ENCODE results near the gene ACY1. TPM values are rescaled to one million over a fixed set of nuclear protein-coding genes. Genes with fewer than 3 reads are reported as not detected.

The ACY1 gene
- total and polyA plus RNA-seq, 10 of the 15 experiments (the other 5 are each of a cell fraction or from before 2014, with no cell fraction given) = 18.5 to 42.2 (median 27.8) TPM

DNA sequence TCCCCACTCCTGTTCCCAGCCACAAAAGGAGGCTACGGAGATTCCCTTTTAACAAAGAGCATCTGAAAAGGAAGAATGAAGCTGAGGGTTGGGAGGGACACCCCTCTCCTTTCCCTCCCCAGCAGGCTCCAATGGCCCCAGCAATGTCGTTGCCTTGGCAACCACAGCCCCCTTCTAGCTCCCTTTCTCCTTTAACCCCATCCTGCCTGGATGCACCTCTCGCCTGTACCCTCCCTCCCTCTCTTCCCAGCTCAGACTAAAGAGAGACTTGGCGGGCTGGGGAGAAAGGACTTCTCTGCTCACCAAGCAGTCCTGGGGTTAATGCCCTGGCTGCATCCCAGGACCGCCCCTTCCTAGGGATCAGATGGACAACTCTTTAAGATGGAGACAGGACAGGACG lies 19.4 kb downstream of the ACY1 start:
- Histone ChIP-seq H3K4me1 (ENCODE audit: control insufficient read depth, insufficient read depth, low read length) (peaks cover 12% of the 10 kb centered on the region), H3K9ac (ENCODE audit: control insufficient read depth, insufficient read depth, low read length) (no peak overlapping the region), H4K20me1 (ENCODE audit: control insufficient read depth, insufficient read depth) (no peaks in the 10 kb centered on the region), H3K79me2 (ENCODE audit: control insufficient read depth, insufficient read depth, low read length) (no peaks in the 10 kb centered on the region), H3K27me3 (replicated peaks in 1 of 2; ENCODE audit: control insufficient read depth in 2 of 2, insufficient read depth in 2 of 2, low read length in 1 of 2) (no peaks in the 10 kb centered on the region; a peak in 2 of 4 replicates), H3K27ac (ENCODE audit: control insufficient read depth, insufficient read depth) (no peak overlapping the region), H2AFZ (ENCODE audit: control insufficient read depth, low read depth, low read length) (no peak overlapping the region), H3K9me3 (replicated peaks; ENCODE audit: control insufficient read depth, insufficient read depth, low read length) (no peaks in the 10 kb centered on the region), H3K4me2 (ENCODE audit: control insufficient read depth, insufficient read depth) (no peak overlapping the region), H3K36me3 (ENCODE audit: control insufficient read depth in 2 of 2, insufficient read depth in 2 of 2, low read length in 1 of 2) (no peaks in the 10 kb centered on the region), H3K4me3 (no peak overlapping the region)
- ATAC-seq = no peak
- BruUV-seq (replicated peaks) = no TSS peak
- SMC1A ChIA-PET (ENCODE audit: uncharacterized antibody, unreplicated experiment) = interaction anchor here (0.6 to 7.7 kb wide), 15 partner anchors 10 to 336 kb away, joined by 3 to 179 read pairs (median 7); partner anchors contain the start of genes DUSP7, PARP3 and RRP9
- in situ Hi-C loops (cut with MboI) (loop anchor here (5.0 kb wide), 1 partner anchor 140 kb away; no protein-coding TSS in a partner anchor), intact Hi-C loops (cut with micrococcal nuclease; ENCODE audit: unreplicated experiment) (no loop called here)
- POLR2A ChIA-PET = interaction anchor here (1.4 to 1.5 kb wide), 2 partner anchors 54 to 59 kb away, joined by 3 to 5 read pairs; partner anchors contain the start of gene DUSP7
- RAD21 ChIA-PET (ENCODE audit: unreplicated experiment) = interaction anchor here (0.7 to 8.5 kb wide), 15 partner anchors 9 to 444 kb away, joined by 3 to 165 read pairs (median 15); partner anchors contain the start of gene DUSP7
- WGBS (ENCODE audit: insufficient coverage, insufficient replicate concordance, low lambda C conversion rate, missing lambda C conversion rate) = 30% methylated on average over 6 of the region's 6 CpGs
- CTCF ChIA-PET = interaction anchor here (0.6 to 10.6 kb wide), 20 partner anchors 11 to 336 kb away, joined by 3 to 334 read pairs (median 13); partner anchors contain the start of genes ACY1, DUSP7, PARP3 and RRP9
- DNase-seq (ENCODE audit: low read depth, low spot score) = no peak
- FAIRE-seq = no peak
- TF ChIP-seq, protein P1, sequence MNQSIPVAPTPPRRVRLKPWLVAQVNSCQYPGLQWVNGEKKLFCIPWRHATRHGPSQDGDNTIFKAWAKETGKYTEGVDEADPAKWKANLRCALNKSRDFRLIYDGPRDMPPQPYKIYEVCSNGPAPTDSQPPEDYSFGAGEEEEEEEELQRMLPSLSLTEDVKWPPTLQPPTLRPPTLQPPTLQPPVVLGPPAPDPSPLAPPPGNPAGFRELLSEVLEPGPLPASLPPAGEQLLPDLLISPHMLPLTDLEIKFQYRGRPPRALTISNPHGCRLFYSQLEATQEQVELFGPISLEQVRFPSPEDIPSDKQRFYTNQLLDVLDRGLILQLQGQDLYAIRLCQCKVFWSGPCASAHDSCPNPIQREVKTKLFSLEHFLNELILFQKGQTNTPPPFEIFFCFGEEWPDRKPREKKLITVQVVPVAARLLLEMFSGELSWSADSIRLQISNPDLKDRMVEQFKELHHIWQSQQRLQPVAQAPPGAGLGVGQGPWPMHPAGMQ (IDR thresholded peaks at IDR 0.05; ENCODE audit: borderline replicate concordance) = no peak
- TF ChIP-seq MYB (IDR thresholded peaks at IDR 0.05; ENCODE audit: borderline replicate concordance, low read depth, low read length) (no peak), MEF2A (IDR thresholded peaks at IDR 0.05; ENCODE audit: insufficient read depth, low read depth, low read length) (no peak), RCOR1 (conservative IDR thresholded peaks at IDR 0.05; ENCODE audit: low read depth, low read length) (no peak), KDM1A (IDR thresholded peaks at IDR 0.05; ENCODE audit: borderline replicate concordance) (no peak), CBX5 (IDR thresholded peaks at IDR 0.05; ENCODE audit: low read depth) (no peak), WRNIP1 (IDR thresholded peaks at IDR 0.05; ENCODE audit: borderline replicate concordance, low read depth, low read length) (no peak), STAT3 (IDR thresholded peaks at IDR 0.05; ENCODE audit: low read depth, low read length) (no peak), PRDM15 (CRISPR knock-in tag; IDR thresholded peaks at IDR 0.05) (no peak), ZNF622 (IDR thresholded peaks at IDR 0.05) (no peak), FOXK2 (IDR thresholded peaks at IDR 0.05) (no peak), TAF1 (IDR thresholded peaks at IDR 0.05; ENCODE audit: borderline replicate concordance, low read depth, low read length) (no peak), HSF1 (IDR thresholded peaks at IDR 0.05; ENCODE audit: low read depth, low read length) (no peak)
- TF ChIP-seq, protein P2, sequence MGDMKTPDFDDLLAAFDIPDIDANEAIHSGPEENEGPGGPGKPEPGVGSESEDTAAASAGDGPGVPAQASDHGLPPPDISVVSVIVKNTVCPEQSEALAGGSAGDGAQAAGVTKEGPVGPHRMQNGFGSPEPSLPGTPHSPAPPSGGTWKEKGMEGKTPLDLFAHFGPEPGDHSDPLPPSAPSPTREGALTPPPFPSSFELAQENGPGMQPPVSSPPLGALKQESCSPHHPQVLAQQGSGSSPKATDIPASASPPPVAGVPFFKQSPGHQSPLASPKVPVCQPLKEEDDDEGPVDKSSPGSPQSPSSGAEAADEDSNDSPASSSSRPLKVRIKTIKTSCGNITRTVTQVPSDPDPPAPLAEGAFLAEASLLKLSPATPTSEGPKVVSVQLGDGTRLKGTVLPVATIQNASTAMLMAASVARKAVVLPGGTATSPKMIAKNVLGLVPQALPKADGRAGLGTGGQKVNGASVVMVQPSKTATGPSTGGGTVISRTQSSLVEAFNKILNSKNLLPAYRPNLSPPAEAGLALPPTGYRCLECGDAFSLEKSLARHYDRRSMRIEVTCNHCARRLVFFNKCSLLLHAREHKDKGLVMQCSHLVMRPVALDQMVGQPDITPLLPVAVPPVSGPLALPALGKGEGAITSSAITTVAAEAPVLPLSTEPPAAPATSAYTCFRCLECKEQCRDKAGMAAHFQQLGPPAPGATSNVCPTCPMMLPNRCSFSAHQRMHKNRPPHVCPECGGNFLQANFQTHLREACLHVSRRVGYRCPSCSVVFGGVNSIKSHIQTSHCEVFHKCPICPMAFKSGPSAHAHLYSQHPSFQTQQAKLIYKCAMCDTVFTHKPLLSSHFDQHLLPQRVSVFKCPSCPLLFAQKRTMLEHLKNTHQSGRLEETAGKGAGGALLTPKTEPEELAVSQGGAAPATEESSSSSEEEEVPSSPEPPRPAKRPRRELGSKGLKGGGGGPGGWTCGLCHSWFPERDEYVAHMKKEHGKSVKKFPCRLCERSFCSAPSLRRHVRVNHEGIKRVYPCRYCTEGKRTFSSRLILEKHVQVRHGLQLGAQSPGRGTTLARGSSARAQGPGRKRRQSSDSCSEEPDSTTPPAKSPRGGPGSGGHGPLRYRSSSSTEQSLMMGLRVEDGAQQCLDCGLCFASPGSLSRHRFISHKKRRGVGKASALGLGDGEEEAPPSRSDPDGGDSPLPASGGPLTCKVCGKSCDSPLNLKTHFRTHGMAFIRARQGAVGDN (IDR thresholded peaks at IDR 0.05) = no peak

All from GM12878 (cell line).